Trophoblast cell (in vitro differentiated cells and primary cell): ENCODE results near the gene EPS15.

ENCODE experiments used
- DNase-seq, 2 donors: peaks; one replicate each; pipeline ENCODE4 v3.0.0-alpha.2; 2016
- H2AFZ ChIP-seq: 2 replicates; pipeline ENCODE4 v1.6.1; 2013; ENCODE audit warnings: low read length, moderate library complexity, mild to moderate bottlenecking; ENCODE audit not compliant: insufficient read depth, poor library complexity
- H2AK5ac ChIP-seq: 2 replicates; pipeline ENCODE4 v1.6.1; 2013; ENCODE audit warnings: mild to moderate bottlenecking, low read length
- H2BK120ac ChIP-seq: 2 replicates; pipeline ENCODE4 v1.6.1; 2013; ENCODE audit warnings: low read length, mild to moderate bottlenecking, moderate library complexity; ENCODE audit not compliant: insufficient read depth, poor library complexity
- H2BK12ac ChIP-seq: 2 replicates; pipeline ENCODE4 v1.6.1; 2013; ENCODE audit warnings: mild to moderate bottlenecking, low read length, moderate library complexity
- H2BK5ac ChIP-seq: 2 replicates; pipeline ENCODE4 v1.6.1; 2013; ENCODE audit warnings: low read length, low read depth, moderate library complexity, mild to moderate bottlenecking; ENCODE audit not compliant: poor library complexity
- H3K14ac ChIP-seq: 2 replicates; pipeline ENCODE4 v1.6.1; 2013; ENCODE audit warnings: mild to moderate bottlenecking, low read length
- H3K18ac ChIP-seq: 2 replicates; pipeline ENCODE4 v1.6.1; 2013; ENCODE audit warnings: mild to moderate bottlenecking, low read length
- H3K23ac ChIP-seq: 2 replicates; pipeline ENCODE4 v1.6.1; 2013; ENCODE audit warnings: low read length
- H3K27ac ChIP-seq: 2 replicates; pipeline ENCODE4 v1.5.1; 2013; ENCODE audit warnings: low read depth, mild to moderate bottlenecking, inconsistent platforms, low read length, moderate library complexity
- H3K27me3 ChIP-seq: 2 replicates; pipeline ENCODE4 v1.6.1; 2013; ENCODE audit warnings: inconsistent platforms, mild to moderate bottlenecking, low read length, moderate library complexity; ENCODE audit not compliant: insufficient read depth
- H3K36me3 ChIP-seq, 2 experiments: 1 replicate in 1 of 2; 2 replicates in 1 of 2; pipeline ENCODE4 v1.6.1; 2013; ENCODE audit warnings: low read length in 2 of 2, mild to moderate bottlenecking in 2 of 2, moderate library complexity in 1 of 2; ENCODE audit not compliant: insufficient read depth in 2 of 2, control insufficient read depth in 1 of 2
- H3K4ac ChIP-seq: 2 replicates; pipeline ENCODE4 v1.6.1; 2013; ENCODE audit warnings: low read depth, mild to moderate bottlenecking, low read length, moderate library complexity
- H3K4me1 ChIP-seq, 2 experiments: 1 replicate in 1 of 2; 2 replicates in 1 of 2; pipeline ENCODE4 v1.6.1; 2013; ENCODE audit warnings: low read length in 2 of 2, mild to moderate bottlenecking in 2 of 2, moderate library complexity in 1 of 2; ENCODE audit not compliant: insufficient read depth in 2 of 2, control insufficient read depth in 1 of 2
- H3K4me2 ChIP-seq: 2 replicates; pipeline ENCODE4 v1.6.1; 2013; ENCODE audit warnings: inconsistent platforms, mild to moderate bottlenecking, low read length, moderate library complexity
- H3K4me3 ChIP-seq: 2 replicates; pipeline ENCODE4 v1.5.1; 2013; ENCODE audit warnings: mild to moderate bottlenecking, low read depth, low read length, inconsistent platforms
- H3K79me1 ChIP-seq: one replicate; pipeline ENCODE4 v1.6.1; 2013; ENCODE audit warnings: low read length
- H3K79me2 ChIP-seq: 2 replicates; pipeline ENCODE4 v1.6.1; 2013; ENCODE audit warnings: low read length, mild to moderate bottlenecking; ENCODE audit not compliant: control insufficient read depth, insufficient read depth, poor library complexity
- H3K9ac ChIP-seq: 2 replicates; pipeline ENCODE4 v1.6.1; 2013; ENCODE audit warnings: mild to moderate bottlenecking, low read length
- H3K9me3 ChIP-seq: 2 replicates; pipeline ENCODE4 v1.6.1; 2013; ENCODE audit warnings: low read depth, mild to moderate bottlenecking, control low read depth, inconsistent platforms, low read length; ENCODE audit not compliant: insufficient read depth
- H4K12ac ChIP-seq: 2 replicates; pipeline ENCODE4 v1.6.1; 2013; ENCODE audit warnings: low read depth, mild to moderate bottlenecking, low read length, moderate library complexity
- H4K8ac ChIP-seq: 2 replicates; pipeline ENCODE4 v1.6.1; 2013; ENCODE audit warnings: low read depth, mild to moderate bottlenecking, low read length, moderate library complexity
- H4K91ac ChIP-seq: one replicate; pipeline ENCODE4 v1.6.1; 2013; ENCODE audit warnings: low read depth, mild to moderate bottlenecking, low read length, moderate library complexity
- WGBS: extraction: QIAGEN DNeasy Blood & Tissue Kit; methylation state at CpG from one replicate; pipeline ENCODE4 v1.1.7; 2013; ENCODE audit warnings: missing lambda C conversion rate; ENCODE audit not compliant: insufficient read length, insufficient coverage; ENCODE audit errors: extremely low coverage; 5-methylcytosine and 5-hydroxymethylcytosine counted together

The EPS15 gene

DNA sequence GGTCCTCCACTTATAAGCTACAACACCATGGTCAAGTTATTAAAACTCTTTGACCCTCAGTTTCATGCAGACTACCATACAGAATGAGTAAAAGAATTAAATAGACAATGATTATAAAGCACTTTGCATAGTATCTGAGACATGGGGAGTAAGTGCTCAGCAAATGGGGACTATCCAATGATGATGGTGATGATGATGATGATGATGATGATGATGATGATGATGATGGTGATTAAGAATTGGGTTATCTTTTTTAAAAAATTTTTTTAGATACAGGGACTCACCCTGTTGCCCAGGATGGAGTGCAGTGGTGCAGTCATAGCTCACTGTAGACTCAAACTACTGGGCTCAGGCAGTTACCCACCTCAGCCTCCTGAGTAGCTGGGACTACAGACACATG, 8.1 kb upstream of the EPS15 start:
- Histone ChIP-seq H3K4me3 (no peak overlapping the region), H3K9ac (no peak overlapping the region), H2AFZ (no peak overlapping the region), H3K27me3 (no peaks in the 10 kb centered on the region), H3K79me2 (no peaks in the 10 kb centered on the region), H2AK5ac (no peak overlapping the region), H4K91ac (no peak overlapping the region), H3K4me2 (no peak overlapping the region), H4K12ac (no peak overlapping the region), H3K27ac (no peak overlapping the region), H3K23ac (no peak overlapping the region), H3K4ac (no peak overlapping the region), H3K9me3 (no peaks in the 10 kb centered on the region), H2BK12ac (no peak overlapping the region), H3K14ac (no peak overlapping the region), H4K8ac (no peak overlapping the region), H2BK5ac (no peak overlapping the region), H3K4me1 (no peaks in the 10 kb centered on the region), H3K18ac (no peak overlapping the region), H3K79me1 (no peaks in the 10 kb centered on the region), H2BK120ac (no peak overlapping the region), H3K36me3 (no peaks in the 10 kb centered on the region)
- DNase-seq, result no peak

DNA sequence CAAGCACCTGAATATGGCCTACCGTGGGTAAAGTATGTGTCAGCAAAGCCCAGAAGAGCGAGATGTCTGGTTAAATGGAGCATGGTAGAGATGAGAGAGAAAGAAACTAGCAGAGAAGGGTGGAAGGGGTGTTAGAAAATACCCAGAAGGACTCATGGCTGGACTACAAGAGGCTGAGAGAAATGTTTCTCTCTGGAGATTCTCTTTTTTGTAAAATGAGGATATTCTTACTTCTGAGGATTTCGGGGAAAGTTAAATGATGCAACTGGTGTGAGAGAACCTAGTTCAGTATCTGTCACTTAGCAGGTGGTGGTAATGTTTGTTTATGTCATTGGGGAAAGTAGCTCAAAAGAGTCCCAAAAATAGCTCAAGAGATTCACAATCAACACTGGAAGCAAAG, 7.2 kb upstream of the EPS15 start:
- Histone ChIP-seq H3K79me1 (no peaks in the 10 kb centered on the region), H3K9ac (no peak overlapping the region), H3K27me3 (no peaks in the 10 kb centered on the region), H3K4ac (no peak overlapping the region), H2BK12ac (no peak overlapping the region), H4K91ac (no peak overlapping the region), H3K4me2 (no peak overlapping the region), H4K8ac (no peak overlapping the region), H3K4me1 (no peaks in the 10 kb centered on the region), H3K27ac (no peak overlapping the region), H2AK5ac (no peak overlapping the region), H3K23ac (no peak overlapping the region), H3K14ac (no peak overlapping the region), H3K18ac (no peak overlapping the region), H3K9me3 (no peaks in the 10 kb centered on the region), H3K36me3 (no peaks in the 10 kb centered on the region), H2BK120ac (no peak overlapping the region), H2BK5ac (no peak overlapping the region), H3K79me2 (no peaks in the 10 kb centered on the region), H2AFZ (no peak overlapping the region), H3K4me3 (no peak overlapping the region), H4K12ac (no peak overlapping the region)
- no CpG with 5 or more reads among the region's 3 CpGs for WGBS
- DNase-seq, result no peak

DNA sequence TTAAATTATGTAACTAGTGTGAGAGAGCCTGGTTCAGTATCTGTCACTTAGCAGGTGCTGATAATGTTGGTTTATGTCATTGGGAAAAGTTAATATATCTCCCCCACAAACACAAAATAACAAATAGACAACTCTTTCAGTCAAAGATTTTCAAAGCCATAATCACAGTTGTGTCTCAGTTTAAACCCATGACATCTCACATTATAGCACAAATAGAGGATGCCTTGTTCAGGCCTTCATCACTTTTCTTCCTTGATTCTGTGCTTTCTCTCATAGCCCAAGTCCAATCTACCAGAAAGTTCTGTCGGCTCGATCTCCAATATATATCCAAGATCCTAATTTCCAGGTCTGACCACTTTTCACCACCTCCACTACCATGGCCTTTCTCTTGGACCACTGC, 6.2 kb upstream of the EPS15 start:
- Histone ChIP-seq H3K14ac (no peak overlapping the region), H2BK120ac (no peak overlapping the region), H2AFZ (no peak overlapping the region), H3K18ac (no peak overlapping the region), H3K4me1 (no peaks in the 10 kb centered on the region), H4K12ac (no peak overlapping the region), H3K79me2 (no peaks in the 10 kb centered on the region), H3K4me2 (no peak overlapping the region), H3K23ac (no peak overlapping the region), H3K36me3 (no peaks in the 10 kb centered on the region), H4K8ac (no peak overlapping the region), H3K79me1 (no peaks in the 10 kb centered on the region), H3K27ac (no peak overlapping the region), H3K9ac (no peak overlapping the region), H3K27me3 (no peaks in the 10 kb centered on the region), H2BK12ac (no peak overlapping the region), H2AK5ac (no peak overlapping the region), H2BK5ac (no peak overlapping the region), H4K91ac (no peak overlapping the region), H3K4me3 (no peak overlapping the region), H3K4ac (no peak overlapping the region), H3K9me3 (no peaks in the 10 kb centered on the region)
- no peak for DNase-seq
- no CpG with 5 or more reads among the region's 2 CpGs for WGBS

DNA sequence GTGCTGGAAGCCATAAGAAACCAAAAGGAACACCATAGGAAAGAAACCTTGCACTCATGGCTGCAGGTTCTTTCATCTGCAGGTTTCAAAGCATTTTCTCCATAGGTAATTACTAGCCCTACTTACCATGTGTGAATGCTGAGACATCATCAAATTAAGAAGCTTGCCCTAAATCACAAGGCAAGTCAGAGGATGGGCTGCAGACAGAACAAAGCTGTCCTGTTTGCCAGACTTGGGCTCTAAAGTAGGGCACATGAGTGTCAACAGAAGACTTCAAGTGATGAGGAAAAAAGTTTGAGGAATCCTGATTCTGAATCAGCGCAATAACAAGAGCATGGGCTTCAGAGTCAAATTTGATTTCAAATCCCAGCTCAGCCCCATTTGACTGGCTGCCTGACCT, 5.8 kb upstream of the EPS15 start:
- no peaks in the 10 kb centered on the region for H3K79me2 ChIP-seq
- H2AFZ ChIP-seq, result no peak overlapping the region
- no peak for DNase-seq
- no peaks in the 10 kb centered on the region for H3K27me3 ChIP-seq
- H3K4ac ChIP-seq, result no peak overlapping the region
- H3K79me1 ChIP-seq, result no peaks in the 10 kb centered on the region
- H3K36me3 ChIP-seq, result no peaks in the 10 kb centered on the region
- no peak overlapping the region for H4K91ac ChIP-seq
- H4K8ac ChIP-seq, result no peak overlapping the region
- no peak overlapping the region for H3K9ac ChIP-seq
- H2AK5ac ChIP-seq, result no peak overlapping the region
- WGBS, result no CpG with 5 or more reads among the region's 1 CpG
- no peaks in the 10 kb centered on the region for H3K9me3 ChIP-seq
- H2BK5ac ChIP-seq, result no peak overlapping the region
- no peak overlapping the region for H3K18ac ChIP-seq
- H3K4me2 ChIP-seq, result no peak overlapping the region
- H3K27ac ChIP-seq, result no peak overlapping the region
- H3K23ac ChIP-seq, result no peak overlapping the region
- no peak overlapping the region for H4K12ac ChIP-seq
- no peak overlapping the region for H2BK120ac ChIP-seq
- no peak overlapping the region for H3K14ac ChIP-seq
- no peak overlapping the region for H2BK12ac ChIP-seq
- no peak overlapping the region for H3K4me3 ChIP-seq
- no peaks in the 10 kb centered on the region for H3K4me1 ChIP-seq

DNA sequence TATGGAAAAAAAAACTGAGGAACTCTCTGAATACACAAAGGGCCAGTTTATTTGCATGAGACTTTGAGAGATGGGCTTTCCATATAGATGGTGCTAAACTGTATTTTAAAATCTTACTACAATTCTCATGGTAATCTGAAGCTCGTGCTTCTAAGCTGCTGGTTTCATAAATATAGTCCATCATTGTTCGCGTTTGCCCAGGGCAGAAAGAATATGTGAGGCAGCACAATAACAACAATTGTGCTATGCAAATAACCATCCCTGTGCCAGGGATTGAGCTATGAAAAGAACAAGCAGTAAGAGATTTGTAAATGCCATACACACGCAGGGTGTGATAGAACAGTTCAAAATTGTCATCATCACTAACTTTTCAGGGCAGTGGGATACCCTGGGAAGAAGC, 4.9 kb upstream of the EPS15 start:
- H2AFZ ChIP-seq, result no peak overlapping the region
- peaks cover 1% of the 10 kb centered on the region for H3K79me1 ChIP-seq
- H3K9ac ChIP-seq, result no peak overlapping the region
- no peak overlapping the region for H3K14ac ChIP-seq
- H3K4ac ChIP-seq, result no peak overlapping the region
- no peak overlapping the region for H3K23ac ChIP-seq
- H3K27me3 ChIP-seq, result no peaks in the 10 kb centered on the region
- H3K27ac ChIP-seq, result no peak overlapping the region
- H3K4me2 ChIP-seq, result no peak overlapping the region
- H3K9me3 ChIP-seq, result no peaks in the 10 kb centered on the region
- no peak overlapping the region for H2BK5ac ChIP-seq
- H2BK12ac ChIP-seq, result no peak overlapping the region
- no peak overlapping the region for H3K18ac ChIP-seq
- H4K91ac ChIP-seq, result no peak overlapping the region
- no peak overlapping the region for H2BK120ac ChIP-seq
- peaks cover 1% of the 10 kb centered on the region for H3K79me2 ChIP-seq
- no peak overlapping the region for H2AK5ac ChIP-seq
- H4K8ac ChIP-seq, result no peak overlapping the region
- no peak overlapping the region for H3K4me3 ChIP-seq
- no peak for DNase-seq
- H3K36me3 ChIP-seq, result no peaks in the 10 kb centered on the region
- H3K4me1 ChIP-seq, result no peaks in the 10 kb centered on the region
- WGBS, result no CpG with 5 or more reads among the region's 4 CpGs
- H4K12ac ChIP-seq, result no peak overlapping the region
